ENCODE measurements around the gene ABHD4.
"Not testable (repeated sequence)": the region's sequence is repeated elsewhere in the genome, so short reads cannot be mapped to it uniquely, and the experiment has no call there.

The ABHD4 gene

GRCh38 chr14:22623047-22623446 lies 24.9 kb downstream of the ABHD4 start:
- DNase-seq = no peak

DNA sequence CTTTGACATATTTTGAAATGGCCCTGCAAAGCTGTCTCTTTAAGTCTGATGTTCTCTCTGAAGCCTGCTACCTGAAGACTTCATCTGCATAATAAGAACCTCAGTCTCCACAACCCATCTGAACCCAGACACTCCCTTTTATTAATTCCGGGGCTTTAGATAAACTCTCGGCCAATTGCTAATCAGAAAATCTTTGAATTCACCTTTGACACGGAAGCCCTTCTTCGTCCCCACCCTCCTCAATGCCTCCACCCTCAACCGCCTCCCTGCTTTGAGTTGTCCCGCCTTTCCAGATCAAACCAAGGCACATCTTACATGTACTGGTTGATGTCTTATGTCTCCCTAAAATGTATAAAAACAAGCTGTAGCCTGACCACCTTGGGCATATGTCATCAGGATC lies 28.5 kb downstream of the ABHD4 start:
- no peak for DNase-seq

- DNase-seq = no peak
These were observed 29.6 kb downstream of the ABHD4 start for GRCh38 chr14:22627506-22628263.

GRCh38 chr14:22629361-22629760 lies 31.3 kb downstream of the ABHD4 start:
- no peak for DNase-seq

DNA sequence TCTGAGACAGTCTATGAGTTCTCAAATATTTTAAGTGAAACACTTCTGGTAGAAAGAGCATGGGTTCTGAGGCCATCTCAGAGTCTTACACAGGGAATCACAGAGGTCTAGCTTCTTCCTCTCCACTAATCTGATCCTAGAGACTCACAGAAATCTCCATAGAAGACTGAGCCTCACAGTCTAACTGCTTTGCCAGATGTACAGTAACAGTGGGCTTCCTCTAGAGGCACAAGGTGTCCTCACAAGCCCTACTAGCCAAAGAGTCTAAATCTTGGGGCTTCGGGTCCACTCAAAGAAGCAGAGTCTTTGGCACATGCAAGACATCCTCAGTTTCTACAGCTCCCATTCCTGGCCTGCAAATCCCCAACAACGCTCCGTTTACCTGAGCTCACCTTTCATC lies 32.0 kb downstream of the ABHD4 start:
- DNase-seq = no peak

DNA sequence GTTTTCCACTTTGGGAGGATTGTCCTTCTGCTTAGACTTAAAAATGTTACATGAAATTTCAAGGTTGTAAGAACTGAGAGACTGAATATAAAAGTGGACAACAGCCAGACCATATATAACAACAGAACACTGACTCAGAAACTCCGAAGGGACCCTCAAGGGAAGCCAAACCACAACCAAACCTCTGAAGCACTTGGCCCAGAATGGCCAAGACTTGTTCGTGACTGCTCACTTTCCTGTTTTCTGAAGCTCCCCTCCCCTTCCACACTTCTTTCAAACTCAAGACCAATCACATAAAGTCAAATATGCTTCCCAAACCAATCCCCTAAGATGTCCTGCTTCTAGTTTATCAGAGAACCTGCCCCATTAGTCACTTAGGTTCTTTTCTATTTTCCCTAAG lies 32.4 kb downstream of the ABHD4 start:
- DNase-seq = no peak

- no peak for DNase-seq
These were observed 36.3 kb downstream of the ABHD4 start for GRCh38 chr14:22634233-22634900.

DNA sequence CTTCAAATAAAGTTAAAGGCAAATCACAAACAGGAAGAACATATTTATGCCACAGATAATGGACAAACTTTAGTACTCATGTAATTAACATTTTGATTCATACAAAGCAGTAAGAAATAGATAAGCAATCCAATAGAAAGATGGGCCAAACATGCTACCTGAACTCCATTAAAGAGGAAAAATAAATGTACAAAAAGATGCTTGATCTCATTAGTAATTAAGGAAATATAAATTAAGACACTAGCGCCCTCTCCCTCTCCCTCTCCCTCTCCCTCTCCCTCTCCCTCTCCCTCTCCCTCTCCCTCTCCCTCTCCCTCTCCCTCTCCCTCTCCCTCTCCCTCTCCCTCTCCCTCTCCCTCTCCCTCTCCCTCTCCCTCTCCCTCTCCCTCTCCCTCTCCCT lies 37.9 kb downstream of the ABHD4 start:
- DNase-seq = not testable (repeated sequence)

DNA sequence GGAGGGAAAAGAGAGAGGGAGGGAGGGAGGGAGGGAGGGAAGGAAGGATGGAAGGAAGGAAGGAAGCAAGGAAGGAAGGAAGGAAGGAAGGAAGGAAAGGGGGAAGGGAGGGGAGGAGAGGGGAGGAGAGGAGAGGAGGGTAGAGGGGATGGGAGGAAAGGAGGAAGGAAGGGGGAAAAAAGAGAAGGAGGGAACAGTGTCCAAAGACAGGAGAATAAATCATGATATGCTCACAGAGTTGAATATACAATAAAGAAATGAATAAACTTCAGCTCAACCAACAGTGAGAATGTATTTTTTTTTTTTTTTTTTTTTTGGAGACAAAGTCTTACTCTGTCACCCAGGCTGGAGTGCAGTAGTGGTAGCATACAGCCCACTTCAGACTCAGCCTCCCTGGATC lies 42.1 kb downstream of the ABHD4 start:
- DNase-seq = no peak

- no peak for DNase-seq
These were observed 43.7 kb downstream of the ABHD4 start for GRCh38 chr14:22641846-22642245.

- DNase-seq = no peak
These were observed 46.2 kb downstream of the ABHD4 start, which contains the start of gene OR6J1 for GRCh38 chr14:22644305-22644635. Gene OR6J1, minus strand, starts transcription at chr14:22644352. Its CDS starts 9,541 bp downstream, at chr14:22634811.

DNA sequence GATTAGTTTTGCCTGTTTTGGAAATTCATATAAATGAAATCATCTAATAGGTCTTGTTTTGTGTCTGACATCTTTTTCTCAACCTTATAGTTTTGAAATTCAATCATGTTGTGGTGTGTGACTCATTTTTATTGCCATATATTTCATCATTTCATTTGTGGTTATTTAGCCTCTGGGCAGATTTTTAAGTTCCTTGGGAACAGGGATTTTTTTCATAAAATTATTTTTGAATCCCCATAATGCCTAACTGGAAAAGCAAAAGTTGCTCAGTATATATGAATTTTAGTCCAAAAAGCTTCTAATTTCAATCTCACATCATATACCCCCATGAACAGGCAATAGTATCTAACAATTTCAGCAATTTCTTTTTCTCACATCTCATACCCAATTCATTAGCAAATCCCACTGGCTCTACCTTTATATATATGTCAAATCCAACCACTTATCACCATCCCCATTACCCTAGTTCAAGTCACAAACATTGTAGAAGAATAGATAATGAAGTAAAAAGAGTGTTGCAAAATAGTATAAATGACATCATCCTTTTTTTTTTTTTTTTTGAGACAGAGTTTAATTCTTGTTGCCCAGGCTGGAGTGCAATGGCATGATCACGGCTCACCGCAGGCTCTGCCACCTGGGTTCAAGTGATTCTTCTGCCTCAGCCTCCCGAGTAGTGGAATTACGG lies 48.6 kb downstream of the ABHD4 start:
- no peak for DNase-seq

GRCh38 chr14:22648506-22648905 lies 50.4 kb downstream of the ABHD4 start:
- no peak for DNase-seq

DNA sequence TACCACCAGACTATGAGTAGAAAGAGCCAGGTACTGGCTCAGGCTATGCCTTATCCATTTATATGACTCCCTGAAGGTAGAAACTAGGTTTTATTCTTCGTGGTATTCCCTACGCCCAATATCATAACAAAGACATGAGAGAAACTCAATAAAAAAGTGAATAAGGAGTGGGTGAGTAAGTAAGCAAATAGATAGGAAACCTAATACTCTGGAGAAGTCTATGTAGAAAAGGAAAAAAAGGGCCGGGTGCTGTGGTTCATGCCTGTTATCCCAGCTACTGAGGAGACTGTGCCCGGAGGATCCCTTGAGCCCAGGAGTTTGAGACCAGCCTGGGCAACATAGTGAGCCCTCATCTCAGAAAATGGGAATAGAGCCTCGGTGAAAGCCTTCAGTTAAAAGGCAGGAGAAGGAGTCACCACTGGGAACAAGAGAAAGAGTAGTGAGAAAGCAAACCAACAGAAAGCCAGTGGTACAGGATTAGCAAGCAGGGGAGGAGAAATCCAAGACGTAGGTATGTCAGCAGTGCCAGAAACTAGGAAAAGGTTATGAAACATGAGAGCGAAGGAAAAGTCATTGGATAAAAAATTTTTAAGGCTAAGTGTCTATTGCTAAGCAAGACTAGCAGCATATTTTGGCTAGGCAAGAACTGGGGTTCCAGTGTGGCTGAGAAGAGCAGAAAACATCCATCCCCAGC lies 52.1 kb downstream of the ABHD4 start:
- no peak for DNase-seq

DNA sequence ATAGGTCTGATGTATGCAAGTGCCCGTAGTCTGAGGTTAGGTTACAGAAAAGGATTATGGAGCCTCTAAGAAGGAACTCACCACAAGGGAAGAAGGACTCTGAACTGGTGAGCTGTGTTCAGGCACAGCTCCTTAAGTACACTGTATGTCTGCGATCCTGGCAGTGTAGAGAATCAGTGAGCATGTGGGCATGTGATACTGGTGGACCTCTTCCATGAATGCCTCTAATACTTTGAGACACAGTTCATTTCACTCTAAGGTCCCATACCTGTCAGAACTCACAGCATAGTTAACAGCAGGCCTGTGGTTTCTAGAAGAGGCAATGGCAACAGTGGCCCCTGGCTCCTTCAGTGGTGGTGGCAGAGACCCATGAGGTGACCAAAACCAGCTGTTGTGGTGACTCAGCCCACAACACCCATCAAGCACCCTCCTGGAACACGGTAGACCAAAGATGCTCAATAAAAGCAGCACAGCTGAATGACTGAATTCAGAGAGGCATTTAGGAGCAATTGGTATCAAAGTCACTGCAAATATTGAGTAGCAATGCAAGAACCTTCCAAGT lies 52.9 kb downstream of the ABHD4 start:
- no peak for DNase-seq

- no peak for DNase-seq
These were observed 53.5 kb downstream of the ABHD4 start for GRCh38 chr14:22651586-22651985.

DNA sequence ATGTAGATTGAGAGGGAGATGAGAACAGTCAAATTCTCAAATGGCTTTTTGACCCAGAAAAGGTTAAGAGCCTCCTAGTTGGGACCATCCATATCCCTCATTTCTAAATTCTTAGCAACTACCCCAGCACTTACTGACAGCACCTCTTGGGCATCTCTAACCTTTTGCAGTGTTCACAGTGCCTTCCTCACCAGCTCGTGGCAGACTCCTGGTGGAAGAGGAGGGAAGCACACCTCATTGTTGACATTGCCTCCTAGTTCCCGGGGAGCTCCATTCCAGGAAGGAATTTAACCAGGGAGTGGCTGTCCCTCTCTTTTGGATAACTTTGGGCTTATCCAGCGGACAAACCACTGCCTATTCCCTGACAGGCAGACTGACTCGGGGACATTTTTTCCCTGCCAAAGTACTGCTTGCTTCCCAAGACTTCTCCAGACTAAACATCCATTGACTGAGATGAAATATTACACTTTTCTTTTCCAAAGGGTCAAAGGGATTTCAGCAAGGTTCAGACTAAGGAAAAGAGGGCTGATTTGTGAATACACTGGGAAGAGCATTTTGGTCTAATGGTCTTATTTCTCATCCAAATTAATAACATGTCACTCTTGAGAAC lies 55.0 kb downstream of the ABHD4 start:
- DNase-seq = peak in 25 of 58 donors; percentile 0 to 28 (median 4)

DNA sequence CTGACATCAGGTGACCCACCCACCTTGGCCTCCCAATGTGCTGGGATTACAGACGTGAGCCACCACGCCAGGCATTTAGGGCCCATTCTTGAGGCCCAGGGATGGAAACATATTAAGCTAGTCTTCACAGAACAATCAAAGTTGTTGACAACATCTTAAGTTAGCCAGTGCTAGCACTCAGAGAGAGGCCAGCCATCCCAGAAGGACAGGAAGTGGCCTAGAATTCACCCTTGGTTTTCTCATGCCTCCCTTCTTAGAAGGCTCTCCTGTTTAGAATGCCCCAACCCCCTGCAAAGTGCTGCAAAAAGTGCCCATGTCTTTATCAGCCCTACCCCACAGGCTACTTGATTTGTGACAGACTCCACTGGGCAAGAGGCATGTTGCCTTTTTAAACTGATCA lies 58.1 kb downstream of the ABHD4 start:
- DNase-seq = no peak

- DNase-seq = no peak
These were observed 59.0 kb downstream of the ABHD4 start for GRCh38 chr14:22656945-22657731.

DNA sequence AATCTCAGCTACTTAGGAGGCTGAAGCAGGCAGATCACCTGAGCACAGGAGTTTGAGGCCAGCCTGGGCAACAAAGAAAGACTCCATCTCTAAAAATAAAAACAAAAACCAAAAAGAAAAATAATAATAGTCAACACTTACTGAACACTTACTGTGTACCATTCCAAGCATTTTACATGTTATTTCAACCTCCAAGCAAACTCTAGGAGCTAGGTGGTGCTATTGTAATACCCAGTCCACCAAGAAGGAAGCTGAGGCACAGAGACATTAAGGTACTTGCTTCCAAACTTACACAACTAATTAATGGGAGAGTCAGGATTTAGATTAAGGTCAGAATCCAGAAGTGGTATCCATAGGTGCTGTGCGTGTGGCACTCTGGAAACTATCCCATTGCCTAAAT lies 59.8 kb downstream of the ABHD4 start:
- DNase-seq = no peak

Data from anterior cingulate cortex (tissue), 58 donors.